IMR-90 (cell line): ENCODE data around the gene CYS1. TPM values are rescaled to one million over a fixed set of nuclear protein-coding genes. Genes with fewer than 3 reads are reported as not detected.

Experiments
- ATAC-seq: fragments of 200-7000 bp; cut with Tn5 transposase; 2 replicates; pipeline ENCODE4 v1.9.1; 2020; ENCODE audit warnings: low read depth, mild to moderate bottlenecking, moderate library complexity
- BruUV-seq: library from RNA; stranded (reverse); fragments of 400-500 nt; replicated peaks from 2 replicates; lab custom pipeline; 2021; lab: Mats Ljungman, UMichigan
- CTCF ChIA-PET: fragments of 300-600 bp; formaldehyde crosslinking; extraction: SDS; loops from one replicate; lab custom pipeline; 2021; ENCODE audit warnings: antibody characterized with exemption; lab: Yijun Ruan, JAX
- POLR2A ChIA-PET: fragments of 300-600 bp; sonication (Branson Sonifier 250); formaldehyde crosslinking; loops from one replicate; lab custom pipeline; 2022; ENCODE audit warnings: antibody characterized with exemption; ENCODE audit not compliant: unreplicated experiment; lab: Charles Lee
- DNase-seq: peaks from one replicate; pipeline ENCODE4 v3.0.0; 2013
- H2AFZ ChIP-seq: replicated peaks from 2 replicates; pipeline ENCODE3; 2013; ENCODE audit warnings: low read length, mild to moderate bottlenecking; ENCODE audit not compliant: poor library complexity
- H2AK5ac ChIP-seq: 2 replicates; pipeline ENCODE4 v1.6.1; 2013; ENCODE audit warnings: low read depth, low read length, inconsistent platforms
- H2AK9ac ChIP-seq: replicated peaks from 2 replicates; pipeline ENCODE3; 2013; ENCODE audit warnings: mild to moderate bottlenecking, low read depth, low read length, moderate library complexity; ENCODE audit not compliant: poor library complexity
- H2BK120ac ChIP-seq: 2 replicates; pipeline ENCODE4 v1.6.1; 2013; ENCODE audit warnings: low read depth, low read length, inconsistent platforms
- H2BK15ac ChIP-seq: 3 replicates; pipeline ENCODE4 v1.6.1; 2013; ENCODE audit warnings: low read depth, low read length, inconsistent platforms
- H2BK20ac ChIP-seq: 2 replicates; pipeline ENCODE4 v1.6.1; 2013; ENCODE audit warnings: low read depth, mild to moderate bottlenecking, inconsistent platforms, low read length, moderate library complexity
- H2BK5ac ChIP-seq: 2 replicates; pipeline ENCODE4 v1.6.1; 2013; ENCODE audit warnings: mild to moderate bottlenecking, low read depth, low read length, inconsistent platforms; ENCODE audit not compliant: poor library complexity, severe bottlenecking
- H3K14ac ChIP-seq: replicated peaks from 2 replicates; pipeline ENCODE4 v1.6.1; 2013; ENCODE audit warnings: low read depth, low read length, inconsistent platforms
- H3K18ac ChIP-seq: 2 replicates; pipeline ENCODE4 v1.6.1; 2013; ENCODE audit warnings: low read depth, low read length, control low read depth
- H3K23ac ChIP-seq: 2 replicates; pipeline ENCODE4 v1.6.1; 2013; ENCODE audit warnings: low read depth, low read length, inconsistent platforms
- H3K27ac ChIP-seq: 2 replicates; pipeline ENCODE4 v1.5.1; 2013; ENCODE audit warnings: mild to moderate bottlenecking, control low read depth, low read length; ENCODE audit not compliant: insufficient read depth
- H3K27me3 ChIP-seq: 2 replicates; pipeline ENCODE4 v1.6.1; 2013; ENCODE audit warnings: low read length; ENCODE audit not compliant: control insufficient read depth, insufficient read depth
- H3K36me3 ChIP-seq: 2 replicates; pipeline ENCODE4 v1.6.1; 2013; ENCODE audit warnings: low read length, mixed read lengths; ENCODE audit not compliant: control insufficient read depth, insufficient read depth
- H3K4ac ChIP-seq: 2 replicates; pipeline ENCODE4 v1.6.1; 2013; ENCODE audit warnings: low read depth, low read length, inconsistent platforms
- H3K4me1 ChIP-seq: 2 replicates; pipeline ENCODE4 v1.6.1; 2013; ENCODE audit warnings: low read length, mixed read lengths; ENCODE audit not compliant: control insufficient read depth, insufficient read depth
- H3K4me2 ChIP-seq: 2 replicates; pipeline ENCODE4 v1.6.1; 2013; ENCODE audit warnings: low read depth, mild to moderate bottlenecking, control low read depth, low read length, moderate library complexity
- H3K4me3 ChIP-seq: 2 replicates; pipeline ENCODE4 v1.5.1; 2013; ENCODE audit warnings: low read depth, mild to moderate bottlenecking, control low read depth, low read length, moderate library complexity; ENCODE audit not compliant: insufficient read depth
- H3K56ac ChIP-seq: 2 replicates; pipeline ENCODE4 v1.6.1; 2013; ENCODE audit warnings: low read length, inconsistent platforms; ENCODE audit not compliant: insufficient read depth; ENCODE audit errors: extremely low read depth
- H3K79me1 ChIP-seq, 2 experiments: 2 replicates each; pipeline ENCODE4 v1.6.1; 2013; ENCODE audit warnings: low read length in 2 of 2, inconsistent platforms in 1 of 2, low read depth in 1 of 2
- H3K9ac ChIP-seq: 2 replicates; pipeline ENCODE4 v1.6.1; 2013; ENCODE audit warnings: low read depth, low read length, control low read depth
- H3K9me1 ChIP-seq: 2 replicates; pipeline ENCODE4 v1.6.1; 2013; ENCODE audit warnings: low read length, inconsistent platforms; ENCODE audit not compliant: insufficient read depth
- H3K9me3 ChIP-seq: 2 replicates; pipeline ENCODE4 v1.6.1; 2013; ENCODE audit warnings: low read length; ENCODE audit not compliant: control insufficient read depth, insufficient read depth
- H4K20me1 ChIP-seq: 2 replicates; pipeline ENCODE4 v1.6.1; 2013; ENCODE audit warnings: low read length, inconsistent platforms; ENCODE audit not compliant: insufficient read depth
- H4K5ac ChIP-seq: 2 replicates; pipeline ENCODE4 v1.6.1; 2013; ENCODE audit warnings: mild to moderate bottlenecking, low read depth, low read length, control low read depth
- H4K8ac ChIP-seq, 2 experiments: 2 replicates each; pipeline ENCODE4 v1.6.1; 2013; ENCODE audit warnings: low read depth in 2 of 2, low read length in 2 of 2, control low read depth in 1 of 2, inconsistent platforms in 1 of 2
- H4K91ac ChIP-seq: 2 replicates; pipeline ENCODE4 v1.6.1; 2013; ENCODE audit warnings: low read depth, low read length, inconsistent platforms; ENCODE audit not compliant: insufficient read depth
- BHLHE40 ChIP-seq: fragments of 150-350 bp; IDR thresholded peaks from 2 replicates; pipeline ENCODE4 v1.6.1; 2016; ENCODE audit warnings: mild to moderate bottlenecking, low read depth, low read length
- CEBPB ChIP-seq: IDR thresholded peaks from 2 replicates; pipeline ENCODE4 v1.6.1; 2012; ENCODE audit warnings: low read depth, low read length, improper control_type of control experiment
- CHD1 ChIP-seq: IDR thresholded peaks from 2 replicates; pipeline ENCODE4 v1.6.1; 2012; ENCODE audit warnings: low read depth, low read length, improper control_type of control experiment
- CTCF ChIP-seq: conservative IDR thresholded peaks from 2 replicates; pipeline ENCODE4 v1.5.1; 2012; ENCODE audit warnings: mild to moderate bottlenecking, low read depth, low read length, improper control_type of control experiment
- ELK1 ChIP-seq: fragments of 150-350 bp; IDR thresholded peaks from 2 replicates; pipeline ENCODE4 v1.6.1; 2016; ENCODE audit warnings: low read depth, mild to moderate bottlenecking, low read length, moderate library complexity, borderline replicate concordance
- FOS ChIP-seq: fragments of 150-350 bp; IDR thresholded peaks from 2 replicates; pipeline ENCODE4 v1.6.1; 2016; ENCODE audit warnings: low read depth, low read length
- MAFK ChIP-seq: IDR thresholded peaks from 2 replicates; pipeline ENCODE4 v1.6.1; 2012; ENCODE audit warnings: low read depth, low read length, improper control_type of control experiment
- MAZ ChIP-seq: IDR thresholded peaks from 2 replicates; pipeline ENCODE4 v1.6.1; 2012; ENCODE audit warnings: low read depth, mild to moderate bottlenecking, low read length, improper control_type of control experiment, moderate library complexity, borderline replicate concordance
- MXI1 ChIP-seq: IDR thresholded peaks from 2 replicates; pipeline ENCODE4 v1.6.1; 2012; ENCODE audit warnings: low read depth, mild to moderate bottlenecking, low read length, moderate library complexity, borderline replicate concordance
- NFE2L2 ChIP-seq: fragments of 150-350 bp; IDR thresholded peaks from 2 replicates; pipeline ENCODE4 v1.6.1; 2016; ENCODE audit warnings: low read depth, mild to moderate bottlenecking, low read length
- POLR2A ChIP-seq: IDR thresholded peaks from 2 replicates; pipeline ENCODE4 v1.6.1; 2012; ENCODE audit warnings: mild to moderate bottlenecking, low read depth, low read length
- RAD21 ChIP-seq: IDR thresholded peaks from 2 replicates; pipeline ENCODE4 v1.6.1; 2012; ENCODE audit warnings: low read length, improper control_type of control experiment
- RCOR1 ChIP-seq: IDR thresholded peaks from 2 replicates; pipeline ENCODE4 v1.6.1; 2012; ENCODE audit warnings: mild to moderate bottlenecking, low read length, improper control_type of control experiment; ENCODE audit not compliant: insufficient replicate concordance
- RFX5 ChIP-seq: IDR thresholded peaks from 2 replicates; pipeline ENCODE4 v1.8.0; 2012; ENCODE audit warnings: low read depth, mild to moderate bottlenecking, low read length, moderate library complexity
- SMC3 ChIP-seq: fragments of 150-350 bp; IDR thresholded peaks from 2 replicates; pipeline ENCODE4 v1.6.1; 2016; ENCODE audit warnings: low read depth, mild to moderate bottlenecking, antibody characterized with exemption, low read length, moderate library complexity
- USF2 ChIP-seq: fragments of 150-350 bp; IDR thresholded peaks from 2 replicates; pipeline ENCODE4 v1.6.1; 2017; ENCODE audit warnings: mild to moderate bottlenecking, antibody characterized with exemption, low read length, low read depth
- WGBS, 2 experiments: methylation state at CpG; one replicate each; pipeline versions ENCODE4 v1.1.5 to v1.1.7; 2013; ENCODE audit warnings: missing lambda C conversion rate in 2 of 2; ENCODE audit not compliant: insufficient read length in 1 of 2; ENCODE audit errors: extremely low coverage in 2 of 2; 5-methylcytosine and 5-hydroxymethylcytosine counted together
- dilution Hi-C: fragments of 300-500 bp; cut with HindIII; formaldehyde crosslinking; loops from one replicate; pipeline ENCODE4 v1.14.3; 2018; ENCODE audit warnings: low sequenced_read_pairs; ENCODE audit not compliant: unreplicated experiment
- in situ Hi-C: fragments of 300-500 bp; cut with MboI; formaldehyde crosslinking; loops from 3 replicates; pipeline ENCODE4 v1.14.3; 2019; ENCODE audit warnings: low sequenced_read_pairs, inconsistent platforms, mixed read lengths
- intact Hi-C: fragments of 100-400 bp; cut with micrococcal nuclease; formaldehyde crosslinking; loops from 2 replicates; pipeline ENCODE4 v1.10.0; 2022
- polyA plus RNA-seq, 3 experiments: library from polyadenylated mRNA; depleted of rRNA; stranded (reverse); fragments of >200 nt; gene quantifications; 2 replicates each; pipeline ENCODE4 v1.2.3, GENCODE V29; 2012; ENCODE audit warnings: low replicate concordance in 1 of 3
- total RNA-seq: library from RNA; depleted of rRNA; stranded (reverse); fragments of >200 nt; gene quantifications from 2 replicates; pipeline ENCODE4 v1.2.3, GENCODE V29; 2012

The CYS1 gene
- total and polyA plus RNA-seq, 2 of the 4 experiments (the other 2 are of a cell fraction) = under 0.01 to 0.12 TPM

GRCh38 chr2:10017313-10017941 is 62.8 kb downstream of the CYS1 start:
- H2AK5ac ChIP-seq = no peak overlapping the region
- ChIA-PET POLR2A (no interaction called here), CTCF (interaction anchor here (0.6 kb wide), 1 partner anchor 55 kb away, joined by 3 read pairs; no protein-coding TSS in a partner anchor)
- peaks cover 7% of the 10 kb centered on the region; the same call in 1 of the 2 replicates for H3K27me3 ChIP-seq
- no peak overlapping the region for H2AK9ac ChIP-seq
- no peak overlapping the region for H2AFZ ChIP-seq
- H3K9ac ChIP-seq = no peak overlapping the region
- 100% methylated on average over 2 of the region's 5 CpGs; no CpG with 5 or more reads in 1 of the 2 experiments for WGBS, 2 experiments
- intact Hi-C loops (no loop called here), dilution Hi-C loops (no loop called here), in situ Hi-C loops (no loop called here)
- H3K23ac ChIP-seq = no peak overlapping the region
- no peak for DNase-seq
- no peak overlapping the region for H2BK15ac ChIP-seq
- H2BK5ac ChIP-seq = no peak overlapping the region
- no peak overlapping the region for H4K91ac ChIP-seq
- BruUV-seq = no TSS peak
- no peak overlapping the region for H3K18ac ChIP-seq
- TF ChIP-seq CTCF (no peak), RCOR1 (no peak), POLR2A (no peak), NFE2L2 (no peak), BHLHE40 (no peak), MAZ (no peak), USF2 (no peak), RAD21 (no peak), ELK1 (no peak), RFX5 (no peak), FOS (no peak), CEBPB (no peak), SMC3 (no peak), MXI1 (no peak), MAFK (no peak), CHD1 (no peak)
- H4K20me1 ChIP-seq = no peaks in the 10 kb centered on the region
- H2BK20ac ChIP-seq = no peak overlapping the region
- ATAC-seq = no peak
- 0 out of 2 replicates have a peak, but pooled peaks cover 6% of the 10 kb centered on the region for H3K9me1 ChIP-seq
- peaks cover 5% of the 10 kb centered on the region for H3K9me3 ChIP-seq
- H3K4me2 ChIP-seq = no peak overlapping the region
- no peak overlapping the region for H3K14ac ChIP-seq
- H2BK120ac ChIP-seq = no peak overlapping the region
- H4K5ac ChIP-seq = no peak overlapping the region
- no peak overlapping the region for H3K56ac ChIP-seq
- H4K8ac ChIP-seq = no peak overlapping the region
- H3K79me1 ChIP-seq = no peaks in the 10 kb centered on the region
- H3K4me1 ChIP-seq = peaks cover 2% of the 10 kb centered on the region; the same call in 1 of the 2 replicates
- no peak overlapping the region for H3K27ac ChIP-seq
- no peak overlapping the region for H3K4me3 ChIP-seq
- no peaks in the 10 kb centered on the region for H3K36me3 ChIP-seq
- no peak overlapping the region for H3K4ac ChIP-seq
